ENCODE measurements around the gene HSD3B7. TPM values are rescaled to one million over a fixed set of nuclear protein-coding genes. Genes with fewer than 3 reads are reported as not detected.

HSD3B7 gene
- total RNA-seq = 3.5 TPM

GRCh38 chr16:30984669-30985400 is at the start of gene HSD3B7:
Gene HSD3B7, plus strand, starts transcription at chr16:30985207. Its CDS starts 452 bp downstream, at chr16:30985659.

GRCh38 chr16:30948667-30949649 is 36.0 kb upstream of the HSD3B7 start, which contains the start of gene ORAI3:
Gene ORAI3, plus strand, starts transcription at chr16:30949068. Its CDS starts 222 bp downstream, at chr16:30949290.

GRCh38 chr16:30957456-30958174 is 27.4 kb upstream of the HSD3B7 start, which contains the start of gene SETD1A:
Gene SETD1A, plus strand, starts transcription at chr16:30957754. Its CDS starts 978 bp downstream, at chr16:30958732.

GRCh38 chr16:31010585-31011325 is 25.7 kb downstream of the HSD3B7 start, which contains the start of gene STX1B:
Gene STX1B, minus strand, starts transcription at chr16:31010638. Its CDS starts 242 bp downstream, at chr16:31010396.

GRCh38 chr16:31032736-31033708 is 48.0 kb downstream of the HSD3B7 start, which contains the start of gene STX4:
Gene STX4, plus strand, starts transcription at chr16:31033558. Its CDS starts 248 bp downstream, at chr16:31033806.

Small RNA genes within 50 kb of the gene (small RNA-seq; reads per million reads assigned to genes)
- not detected for gene AC135048.1

Other genes with a start within 250 kb of the HSD3B7 start
- gene PHKG2, start 236.8 kb upstream of the HSD3B7 start, total RNA-seq = 15.0 TPM
- 8.8 TPM for gene CFAP119, start 223.1 kb upstream of the HSD3B7 start, total RNA-seq
- gene RNF40, start 222.9 kb upstream of the HSD3B7 start, total RNA-seq = 94.8 TPM
- 13.6 TPM for gene ZNF629, start 198.0 kb upstream of the HSD3B7 start, total RNA-seq
- gene BCL7C, start 91.1 kb upstream of the HSD3B7 start, total RNA-seq = 45.4 TPM
- 0.92 TPM for gene CTF1, start 88.6 kb upstream of the HSD3B7 start, total RNA-seq
- gene FBXL19, start 61.6 kb upstream of the HSD3B7 start, total RNA-seq = 49.8 TPM
- gene ORAI3, start 36.1 kb upstream of the HSD3B7 start, total RNA-seq = 6.2 TPM
- gene SETD1A, start 27.5 kb upstream of the HSD3B7 start, total RNA-seq = 3.9 TPM
- 49.4 TPM for gene STX1B, start 25.4 kb downstream of the HSD3B7 start, total RNA-seq
- 21.9 TPM for gene STX4, start 48.4 kb downstream of the HSD3B7 start, total RNA-seq
- 7.6 TPM for gene ZNF668, start 89.0 kb downstream of the HSD3B7 start, total RNA-seq
- gene ZNF646, start 89.2 kb downstream of the HSD3B7 start, total RNA-seq = 11.8 TPM
- 2.5 TPM for gene PRSS53, start 103.7 kb downstream of the HSD3B7 start, total RNA-seq
- gene VKORC1, start 109.6 kb downstream of the HSD3B7 start, total RNA-seq = 55.6 TPM
- gene BCKDK, start 123.2 kb downstream of the HSD3B7 start, total RNA-seq = 17.8 TPM
- gene KAT8, start 132.5 kb downstream of the HSD3B7 start, total RNA-seq = 37.4 TPM
- gene PRSS8, start 150.5 kb downstream of the HSD3B7 start, total RNA-seq = not detected
- 2.8 TPM for gene PRSS36, start 164.9 kb downstream of the HSD3B7 start, total RNA-seq
- 64.4 TPM for gene FUS, start 194.9 kb downstream of the HSD3B7 start, total RNA-seq
- gene PYCARD, start 217.6 kb downstream of the HSD3B7 start, total RNA-seq = 7.4 TPM
- 0.69 TPM for gene TRIM72, start 228.9 kb downstream of the HSD3B7 start, total RNA-seq
- 0.92 TPM for gene PYDC1, start 231.9 kb downstream of the HSD3B7 start, total RNA-seq

Data from diencephalon (tissue), 1 donor.